Measurements from ENCODE around the gene SNX33.
"Not testable (repeated sequence)": the region's sequence is repeated elsewhere in the genome, so short reads cannot be mapped to it uniquely, and the experiment has no call there.

Gene SNX33

DNA sequence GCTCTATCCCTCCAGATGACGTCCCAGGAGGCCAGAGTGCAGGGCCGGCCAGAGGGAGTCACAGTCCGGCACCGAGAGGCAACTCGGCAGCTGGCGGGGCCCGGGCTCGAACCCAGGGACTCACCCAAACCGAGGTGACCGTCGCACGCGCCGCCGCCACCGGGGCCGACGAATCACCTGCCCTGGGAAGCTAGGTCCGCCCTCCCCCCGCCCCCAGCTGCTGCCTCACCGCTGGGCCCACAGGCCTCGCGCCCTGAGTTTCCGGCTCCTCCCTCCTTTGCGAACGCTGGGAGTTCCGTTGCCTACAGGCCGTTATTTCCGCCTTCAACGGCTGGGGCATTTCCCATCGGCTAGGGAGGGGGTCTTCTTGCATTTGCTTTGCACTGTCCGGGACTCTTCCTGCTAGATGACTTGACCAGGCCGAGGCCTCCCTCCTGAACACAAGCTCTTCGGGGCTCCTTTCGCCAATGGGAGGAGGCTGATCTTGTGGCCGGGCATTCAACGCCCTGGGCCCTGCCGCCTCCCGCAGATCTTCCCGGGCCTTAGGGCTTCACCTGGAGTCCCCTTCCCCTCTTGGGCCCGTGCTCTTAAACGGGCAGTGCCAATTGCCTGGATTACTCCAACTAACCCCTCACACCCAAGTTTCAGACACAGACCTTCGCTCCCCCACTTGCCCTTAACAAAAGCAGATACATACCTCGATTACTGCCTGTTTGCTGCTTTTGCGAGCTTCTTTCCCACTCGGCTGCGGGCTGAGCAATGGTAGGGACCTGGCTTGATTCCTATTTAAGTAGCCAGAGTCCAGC, 22.0 kb upstream of the SNX33 start, which contains the start of gene SNUPN:
SNUPN (minus strand) TSS at position 184 of the 806 bp plus-strand sequence. CDS start 4,674 bp downstream, outside the sequence.
- peak within 1 kb of the TSS; percentile 69 for H3K4me3 ChIP-seq (ENCODE audit: insufficient read depth, low read depth, low read length)
- WGBS, 2 experiments, result 3% methylated on average over 47 of the region's 47 CpGs
- H3K4me1 ChIP-seq (ENCODE audit: control insufficient read depth, insufficient read depth, low read length), result no peaks in the 10 kb centered on the region
- H3K9me3 ChIP-seq (ENCODE audit: control insufficient read depth, low read length), result no peaks in the 10 kb centered on the region
- H3K27me3 ChIP-seq (ENCODE audit: control insufficient read depth, insufficient read depth, low read length, poor library complexity, severe bottlenecking), result no peaks in the 10 kb centered on the region
- peak within 1 kb of the TSS; percentile 89 for H3K27ac ChIP-seq (ENCODE audit: insufficient read depth, low read depth, low read length, poor library complexity, severe bottlenecking)
- H3K36me3 ChIP-seq (ENCODE audit: control insufficient read depth, insufficient read depth, low read length), result no peaks in the 10 kb centered on the region

DNA sequence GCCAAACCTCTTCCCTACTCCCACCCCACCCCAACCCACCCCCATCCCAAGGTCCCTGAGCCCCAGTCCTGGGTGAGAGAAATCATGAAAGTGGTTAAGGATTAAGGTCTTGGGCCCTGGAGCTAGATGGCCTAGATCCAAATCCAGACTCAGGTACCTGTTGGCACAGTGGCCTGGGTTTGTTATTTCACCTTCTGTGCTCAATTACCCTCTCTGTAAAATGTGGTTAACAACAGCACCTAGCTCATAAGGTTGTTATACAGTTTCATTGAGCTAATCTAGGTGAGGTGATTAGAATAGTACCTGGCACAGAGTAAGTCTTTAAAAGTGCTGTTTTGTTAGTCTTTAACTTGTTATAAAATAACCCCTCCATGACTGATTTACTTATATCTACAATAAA, 15.8 kb upstream of the SNX33 start:
- Histone ChIP-seq H3K4me3 (ENCODE audit: insufficient read depth, low read depth, low read length) (no peak overlapping the region), H3K4me1 (ENCODE audit: control insufficient read depth, insufficient read depth, low read length) (no peaks in the 10 kb centered on the region), H3K36me3 (ENCODE audit: control insufficient read depth, insufficient read depth, low read length) (no peaks in the 10 kb centered on the region), H3K9me3 (ENCODE audit: control insufficient read depth, low read length) (no peaks in the 10 kb centered on the region), H3K27ac (ENCODE audit: insufficient read depth, low read depth, low read length, poor library complexity, severe bottlenecking) (no peak overlapping the region), H3K27me3 (ENCODE audit: control insufficient read depth, insufficient read depth, low read length, poor library complexity, severe bottlenecking) (no peaks in the 10 kb centered on the region)

DNA sequence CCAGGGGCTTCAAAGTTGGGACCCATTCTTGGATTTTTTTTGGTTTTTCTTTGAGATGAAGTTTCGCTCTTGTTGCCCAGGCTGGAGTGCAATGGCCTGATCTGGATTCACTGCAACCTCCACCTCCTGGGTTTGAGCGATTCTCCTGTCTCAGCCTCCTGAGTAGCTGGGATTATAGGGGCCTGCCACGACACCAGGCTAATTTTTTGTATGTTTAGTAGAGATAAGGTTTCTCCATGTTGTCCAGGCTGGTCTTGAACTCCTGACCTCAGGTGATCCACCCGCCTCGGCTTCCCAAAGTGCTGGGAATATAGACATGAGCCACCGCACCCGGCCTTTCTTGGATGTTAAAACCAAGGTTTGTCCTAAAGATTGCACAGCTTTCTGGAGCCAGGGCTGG, 13.8 kb upstream of the SNX33 start:
- H3K27ac ChIP-seq (ENCODE audit: insufficient read depth, low read depth, low read length, poor library complexity, severe bottlenecking); H3K9me3 ChIP-seq (ENCODE audit: control insufficient read depth, low read length); H3K4me3 ChIP-seq (ENCODE audit: insufficient read depth, low read depth, low read length); H3K4me1 ChIP-seq (ENCODE audit: control insufficient read depth, insufficient read depth, low read length); H3K27me3 ChIP-seq (ENCODE audit: control insufficient read depth, insufficient read depth, low read length, poor library complexity, severe bottlenecking); H3K36me3 ChIP-seq (ENCODE audit: control insufficient read depth, insufficient read depth, low read length): not testable (repeated sequence)
- WGBS, 2 experiments, result 92 to 94% methylated on average over 7 of the region's 7 CpGs

DNA sequence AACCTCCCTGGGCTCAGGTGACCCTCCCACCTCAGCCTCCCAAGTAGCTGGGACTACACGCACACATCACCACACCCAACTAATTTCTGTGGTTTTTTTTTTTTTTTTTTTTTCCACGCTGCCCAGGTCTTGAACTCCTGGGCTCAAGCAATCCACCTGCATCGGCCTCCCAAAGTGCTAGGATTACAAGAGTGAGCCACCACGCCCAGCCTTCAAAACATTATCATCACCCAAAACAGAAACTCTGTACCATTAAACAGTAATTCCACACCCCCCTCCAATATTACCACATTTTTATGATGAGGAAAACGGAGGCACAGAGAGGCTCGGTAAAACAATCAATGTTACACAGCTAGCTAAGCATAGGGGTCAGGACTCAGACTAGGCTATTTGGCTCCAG, 11.7 kb upstream of the SNX33 start:
- Histone ChIP-seq H3K4me3 (ENCODE audit: insufficient read depth, low read depth, low read length) (no peak overlapping the region), H3K9me3 (ENCODE audit: control insufficient read depth, low read length) (no peaks in the 10 kb centered on the region), H3K27me3 (ENCODE audit: control insufficient read depth, insufficient read depth, low read length, poor library complexity, severe bottlenecking) (no peaks in the 10 kb centered on the region), H3K27ac (ENCODE audit: insufficient read depth, low read depth, low read length, poor library complexity, severe bottlenecking) (no peak overlapping the region), H3K36me3 (ENCODE audit: control insufficient read depth, insufficient read depth, low read length) (no peaks in the 10 kb centered on the region), H3K4me1 (ENCODE audit: control insufficient read depth, insufficient read depth, low read length) (no peaks in the 10 kb centered on the region)
- 88 to 96% methylated on average over 6 of the region's 6 CpGs for WGBS, 2 experiments

DNA sequence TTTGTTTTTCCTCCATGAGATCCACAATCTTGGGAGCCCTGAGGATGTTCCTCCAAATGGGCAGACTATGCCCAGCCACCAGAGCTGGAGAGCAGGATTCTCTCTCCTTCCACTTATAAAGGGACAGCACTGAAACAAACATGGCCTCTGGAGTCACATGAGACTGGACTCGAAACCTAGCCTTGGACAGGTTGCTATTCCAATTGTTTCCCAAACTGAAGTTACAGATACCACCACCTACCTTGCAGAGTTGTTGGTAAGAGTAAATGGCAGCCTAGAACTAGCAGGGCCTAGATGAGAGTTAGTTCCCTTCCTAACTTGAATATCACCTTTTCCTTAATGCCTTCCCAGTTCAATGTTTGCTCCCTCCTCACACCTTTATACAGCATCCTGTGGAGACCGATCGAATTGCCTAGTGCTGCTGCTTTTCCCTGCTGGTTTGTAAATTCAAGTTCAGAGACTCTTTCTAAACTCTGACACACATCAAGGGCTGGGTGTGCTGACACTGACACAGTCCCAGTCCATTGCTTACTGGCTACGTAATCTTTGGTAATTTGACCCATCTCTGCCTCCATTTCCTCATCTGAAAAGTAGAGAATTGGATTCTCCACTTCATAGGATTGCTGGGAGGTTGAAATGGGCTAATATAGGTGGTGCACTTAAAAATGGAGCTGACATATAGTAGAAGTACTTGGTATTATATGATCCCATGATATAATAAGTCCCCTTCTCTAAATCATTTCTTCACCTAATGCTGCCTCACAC, 10.3 kb upstream of the SNX33 start:
- Histone ChIP-seq H3K27me3 (ENCODE audit: control insufficient read depth, insufficient read depth, low read length, poor library complexity, severe bottlenecking) (no peaks in the 10 kb centered on the region), H3K4me1 (ENCODE audit: control insufficient read depth, insufficient read depth, low read length) (no peaks in the 10 kb centered on the region), H3K4me3 (ENCODE audit: insufficient read depth, low read depth, low read length) (no peak overlapping the region), H3K36me3 (ENCODE audit: control insufficient read depth, insufficient read depth, low read length) (no peaks in the 10 kb centered on the region), H3K9me3 (ENCODE audit: control insufficient read depth, low read length) (no peaks in the 10 kb centered on the region), H3K27ac (ENCODE audit: insufficient read depth, low read depth, low read length, poor library complexity, severe bottlenecking) (no peak overlapping the region)
- 91 to 94% methylated on average over 4 of the region's 4 CpGs for WGBS, 2 experiments

DNA sequence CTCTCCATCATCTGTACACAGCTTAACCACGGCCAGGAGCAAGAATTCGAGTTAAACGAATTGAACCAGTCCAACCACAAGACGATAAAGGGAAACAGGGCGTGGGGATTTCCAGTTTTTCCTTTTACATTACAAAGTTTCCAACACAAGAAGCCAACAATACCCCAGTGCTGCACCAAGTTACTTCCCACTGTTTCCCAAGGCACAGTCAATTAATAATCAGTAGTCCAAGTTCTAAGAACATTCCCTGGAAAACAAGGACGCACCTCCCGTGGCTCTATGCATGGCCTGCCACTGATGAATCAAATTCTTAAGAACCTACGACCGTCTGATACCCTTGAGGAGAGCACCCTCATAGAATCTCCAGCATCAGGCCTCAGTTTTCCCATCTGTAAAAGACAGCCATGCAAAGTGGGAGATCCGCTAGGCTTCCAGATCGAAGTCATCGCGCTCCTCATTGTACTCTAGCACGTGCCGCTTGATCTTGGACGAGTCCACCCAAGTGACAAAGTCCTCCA, 8.5 kb upstream of the SNX33 start:
- WGBS, 2 experiments, result 1% methylated on average over 16 of the region's 16 CpGs
- no peak overlapping the region for H3K27ac ChIP-seq (ENCODE audit: insufficient read depth, low read depth, low read length, poor library complexity, severe bottlenecking)

DNA sequence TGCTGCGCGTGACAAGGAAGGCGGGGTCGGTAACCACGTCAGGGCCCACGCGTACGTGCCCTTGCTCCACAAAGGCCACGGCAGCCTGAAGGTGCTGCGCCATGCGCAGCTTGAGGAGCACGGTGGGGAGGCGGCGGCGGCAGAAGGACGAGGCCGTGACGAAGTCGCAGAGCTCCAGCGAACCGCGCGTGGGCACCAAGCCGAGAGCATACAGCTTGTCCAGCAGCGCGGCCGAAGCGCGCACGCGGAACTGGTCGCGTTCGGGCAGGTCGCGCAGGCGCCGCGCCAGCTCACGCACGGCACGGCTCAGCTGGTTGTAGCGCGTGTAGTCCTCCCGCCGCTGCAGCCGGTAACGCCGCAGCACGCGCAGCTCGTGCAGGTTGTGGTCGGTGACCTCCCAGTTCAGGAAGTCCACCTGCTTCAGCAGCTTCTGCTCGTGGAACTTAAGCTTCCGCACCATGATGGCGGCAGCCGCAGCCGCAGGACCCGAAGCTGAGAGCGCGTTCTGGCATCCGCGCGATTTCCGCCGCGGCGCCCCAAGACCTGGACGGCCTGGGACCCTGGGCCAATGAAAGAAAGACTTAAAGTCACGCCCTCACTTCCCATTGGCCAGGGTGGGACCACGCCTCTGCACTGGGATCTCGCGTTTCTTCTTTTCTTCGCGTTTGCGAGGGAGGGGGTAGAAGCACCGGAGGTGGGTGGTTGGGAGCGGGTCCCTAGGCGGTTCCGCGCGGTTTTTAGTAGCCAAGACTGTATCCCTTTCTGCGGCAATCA, 7.8 kb upstream of the SNX33 start, which contains the start of gene IMP3:
IMP3 (minus strand) TSS at position 516 of the 774 bp plus-strand sequence; CDS start at position 460, 56 bp downstream.
- Histone ChIP-seq H3K36me3 (ENCODE audit: control insufficient read depth, insufficient read depth, low read length) (no peaks in the 10 kb centered on the region), H3K4me1 (ENCODE audit: control insufficient read depth, insufficient read depth, low read length) (no peaks in the 10 kb centered on the region), H3K27ac (ENCODE audit: insufficient read depth, low read depth, low read length, poor library complexity, severe bottlenecking) (peak within 1 kb of the TSS; percentile 95), H3K4me3 (ENCODE audit: insufficient read depth, low read depth, low read length) (peak within 1 kb of the TSS; percentile 100), H3K27me3 (ENCODE audit: control insufficient read depth, insufficient read depth, low read length, poor library complexity, severe bottlenecking) (no peaks in the 10 kb centered on the region), H3K9me3 (ENCODE audit: control insufficient read depth, low read length) (no peaks in the 10 kb centered on the region)
- WGBS, 2 experiments, result 0% methylated on average over 83 of the region's 83 CpGs

More for the DNA sequence above, 8.5 kb upstream of the SNX33 start:
- Histone ChIP-seq H3K9me3 (ENCODE audit: control insufficient read depth, low read length) (no peaks in the 10 kb centered on the region), H3K36me3 (ENCODE audit: control insufficient read depth, insufficient read depth, low read length) (no peaks in the 10 kb centered on the region), H3K27me3 (ENCODE audit: control insufficient read depth, insufficient read depth, low read length, poor library complexity, severe bottlenecking) (no peaks in the 10 kb centered on the region), H3K4me3 (ENCODE audit: insufficient read depth, low read depth, low read length) (peak overlapping the region; percentile 100), H3K4me1 (ENCODE audit: control insufficient read depth, insufficient read depth, low read length) (no peaks in the 10 kb centered on the region)

DNA sequence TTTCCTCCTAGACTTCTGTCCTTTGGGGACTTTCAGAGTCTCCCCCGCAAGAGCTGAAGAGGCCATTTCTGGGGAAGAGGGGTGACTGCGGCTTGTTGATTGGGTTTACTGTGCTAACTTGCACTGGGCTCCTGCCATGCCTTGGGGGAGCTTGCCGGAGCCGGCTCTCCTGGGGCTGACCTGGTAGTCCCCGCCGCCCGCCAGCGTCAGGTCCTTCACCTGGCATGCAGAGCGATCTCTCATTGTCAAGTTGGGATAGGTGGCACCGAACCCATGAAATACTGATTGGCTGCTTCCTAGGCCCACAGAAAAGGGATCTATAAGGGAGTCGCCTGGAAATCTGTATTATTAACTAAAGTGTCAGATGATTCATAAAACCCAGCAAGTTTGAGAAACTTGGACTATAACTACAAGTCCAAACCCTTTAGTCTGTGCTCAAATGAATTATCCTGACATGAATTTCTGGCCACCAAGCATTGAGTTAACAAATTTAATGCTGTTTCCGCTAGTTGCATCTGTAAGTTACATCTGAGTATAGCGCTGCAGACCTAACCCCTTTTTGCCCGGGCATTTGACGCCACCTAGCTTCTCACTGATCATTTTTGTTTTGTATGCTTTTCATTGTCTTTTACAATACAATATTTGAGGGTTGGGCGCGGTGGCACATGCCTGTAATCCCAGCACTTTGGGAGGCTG, 7.1 kb upstream of the SNX33 start:
- Histone ChIP-seq H3K36me3 (ENCODE audit: control insufficient read depth, insufficient read depth, low read length) (no peaks in the 10 kb centered on the region), H3K9me3 (ENCODE audit: control insufficient read depth, low read length) (no peaks in the 10 kb centered on the region), H3K27me3 (ENCODE audit: control insufficient read depth, insufficient read depth, low read length, poor library complexity, severe bottlenecking) (peaks cover 2% of the 10 kb centered on the region), H3K4me1 (ENCODE audit: control insufficient read depth, insufficient read depth, low read length) (no peaks in the 10 kb centered on the region), H3K27ac (ENCODE audit: insufficient read depth, low read depth, low read length, poor library complexity, severe bottlenecking) (peak overlapping the region; percentile 95), H3K4me3 (ENCODE audit: insufficient read depth, low read depth, low read length) (peak overlapping the region; percentile 100)
- 10 to 12% methylated on average over 17 of the region's 17 CpGs for WGBS, 2 experiments

DNA sequence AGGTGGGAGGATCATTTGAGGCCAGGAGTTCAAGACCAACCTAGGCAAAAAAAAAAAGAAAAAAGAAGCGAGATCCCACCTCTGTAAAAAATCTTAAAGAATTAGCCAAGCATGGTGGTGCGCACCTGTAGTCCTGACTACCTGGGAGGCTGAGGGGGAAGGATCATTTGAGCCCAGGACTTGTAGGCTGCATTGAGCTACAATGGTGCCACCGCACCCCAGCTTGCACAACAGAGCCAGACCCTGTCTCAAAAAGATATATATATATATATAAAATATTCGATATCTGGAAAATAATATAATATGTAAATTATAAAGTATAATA, 6.6 kb upstream of the SNX33 start:
- no peaks in the 10 kb centered on the region for H3K36me3 ChIP-seq (ENCODE audit: control insufficient read depth, insufficient read depth, low read length)
- H3K27me3 ChIP-seq (ENCODE audit: control insufficient read depth, insufficient read depth, low read length, poor library complexity, severe bottlenecking), result peaks cover 7% of the 10 kb centered on the region
- H3K4me1 ChIP-seq (ENCODE audit: control insufficient read depth, insufficient read depth, low read length), result no peaks in the 10 kb centered on the region
- H3K27ac ChIP-seq (ENCODE audit: insufficient read depth, low read depth, low read length, poor library complexity, severe bottlenecking), result no peak overlapping the region
- H3K4me3 ChIP-seq (ENCODE audit: insufficient read depth, low read depth, low read length), result no peak overlapping the region
- 94 to 95% methylated on average over 2 of the region's 4 CpGs for WGBS, 2 experiments
- no peaks in the 10 kb centered on the region for H3K9me3 ChIP-seq (ENCODE audit: control insufficient read depth, low read length)
